ENCODE results near the gene DAW1.
"Not testable (repeated sequence)": the region's sequence is repeated elsewhere in the genome, so short reads cannot be mapped to it uniquely, and the experiment has no call there.

DAW1 gene

GRCh38 chr2:227914362-227914761 lies 42.9 kb downstream of the DAW1 start:
- DNase-seq (ENCODE audit: extremely low spot score), result no peak
- TF ChIP-seq FOXA1 (IDR thresholded peaks at IDR 0.05) (no peak), LEF1 (IDR thresholded peaks at IDR 0.05; ENCODE audit: borderline replicate concordance) (no peak), HDGF (IDR thresholded peaks at IDR 0.05; ENCODE audit: borderline replicate concordance) (no peak), SUZ12 (IDR thresholded peaks at IDR 0.05) (no peak), SP1 (IDR thresholded peaks at IDR 0.05) (no peak), ZNF384 (IDR thresholded peaks at IDR 0.05) (no peak), NFRKB (IDR thresholded peaks at IDR 0.05) (no peak), L3MBTL2 (conservative IDR thresholded peaks at IDR 0.05) (no peak), ELF4 (IDR thresholded peaks at IDR 0.05) (no peak), PKNOX1 (IDR thresholded peaks at IDR 0.05) (no peak), FOXK2 (IDR thresholded peaks at IDR 0.05) (no peak), BHLHE40 (IDR thresholded peaks at IDR 0.05; ENCODE audit: borderline replicate concordance) (no peak), ARNT (IDR thresholded peaks at IDR 0.05) (no peak)
- ChIA-PET CTCF (no interaction called here), POLR2A (no interaction called here)

- POLR2A ChIA-PET, result no interaction called here
- DNase-seq (ENCODE audit: extremely low spot score), result no peak
- TF ChIP-seq SP1 (IDR thresholded peaks at IDR 0.05) (no peak), BHLHE40 (IDR thresholded peaks at IDR 0.05; ENCODE audit: borderline replicate concordance) (no peak), ELF4 (IDR thresholded peaks at IDR 0.05) (no peak), ARNT (IDR thresholded peaks at IDR 0.05) (no peak), CTBP1 (IDR thresholded peaks at IDR 0.05; ENCODE audit: borderline replicate concordance) (no peak), HDGF (IDR thresholded peaks at IDR 0.05; ENCODE audit: borderline replicate concordance) (no peak), FOXA1 (IDR thresholded peaks at IDR 0.05) (no peak), ZNF384 (IDR thresholded peaks at IDR 0.05) (no peak), LEF1 (IDR thresholded peaks at IDR 0.05; ENCODE audit: borderline replicate concordance) (no peak), NFRKB (IDR thresholded peaks at IDR 0.05) (no peak), PKNOX1 (IDR thresholded peaks at IDR 0.05) (no peak), FOXM1 (IDR thresholded peaks at IDR 0.05; ENCODE audit: borderline replicate concordance) (no peak), FOXK2 (IDR thresholded peaks at IDR 0.05) (no peak)
- CTCF ChIA-PET, result interaction anchor here (0.6 kb wide), 1 partner anchor 12 kb away, joined by 7 read pairs; no protein-coding TSS in a partner anchor
These were observed 50.2 kb downstream of the DAW1 start for GRCh38 chr2:227921648-227922047.

- POLR2A ChIA-PET, result no interaction called here
- TF ChIP-seq TARDBP (IDR thresholded peaks at IDR 0.05), result no peak
- no peak for DNase-seq (ENCODE audit: extremely low spot score)
- CTCF ChIA-PET, result no interaction called here
These were observed 60.6 kb downstream of the DAW1 start for GRCh38 chr2:227932001-227932400.

- CTCF ChIA-PET, result no interaction called here
- DNase-seq (ENCODE audit: extremely low spot score), result no peak
- POLR2A ChIA-PET, result no interaction called here
- TF ChIP-seq CTBP1 (IDR thresholded peaks at IDR 0.05; ENCODE audit: borderline replicate concordance), result no peak
- no peak for TF ChIP-seq BHLHE40 (IDR thresholded peaks at IDR 0.05; ENCODE audit: borderline replicate concordance)
- TF ChIP-seq SP1 (IDR thresholded peaks at IDR 0.05), result no peak
- no peak for TF ChIP-seq ARNT (IDR thresholded peaks at IDR 0.05)
- TF ChIP-seq HDGF (IDR thresholded peaks at IDR 0.05; ENCODE audit: borderline replicate concordance), result no peak
- TF ChIP-seq FOXA1 (IDR thresholded peaks at IDR 0.05), result no peak
- no peak for TF ChIP-seq NFRKB (IDR thresholded peaks at IDR 0.05)
- no peak for TF ChIP-seq L3MBTL2 (conservative IDR thresholded peaks at IDR 0.05)
- TF ChIP-seq LEF1 (IDR thresholded peaks at IDR 0.05; ENCODE audit: borderline replicate concordance), result no peak
- TF ChIP-seq FOXK2 (IDR thresholded peaks at IDR 0.05), result no peak
- TF ChIP-seq ELF4 (IDR thresholded peaks at IDR 0.05), result no peak
These were observed 61.0 kb downstream of the DAW1 start for GRCh38 chr2:227932403-227932802.

- DNase-seq (ENCODE audit: extremely low spot score), result no peak
These were observed 62.5 kb downstream of the DAW1 start for GRCh38 chr2:227933884-227934283.

GRCh38 chr2:227936249-227936648 lies 64.8 kb downstream of the DAW1 start:
- DNase-seq (ENCODE audit: extremely low spot score); CTCF ChIA-PET; POLR2A ChIA-PET: not testable (repeated sequence)

More at GRCh38 chr2:227933884-227934283, 62.5 kb downstream of the DAW1 start:
- POLR2A ChIA-PET, result no interaction called here
- CTCF ChIA-PET, result no interaction called here
- no peak for TF ChIP-seq SP1 (IDR thresholded peaks at IDR 0.05)
- no peak for TF ChIP-seq SUZ12 (IDR thresholded peaks at IDR 0.05)
- TF ChIP-seq NFRKB (IDR thresholded peaks at IDR 0.05), result no peak
- no peak for TF ChIP-seq LEF1 (IDR thresholded peaks at IDR 0.05; ENCODE audit: borderline replicate concordance)
- no peak for TF ChIP-seq BHLHE40 (IDR thresholded peaks at IDR 0.05; ENCODE audit: borderline replicate concordance)
- TF ChIP-seq HDGF (IDR thresholded peaks at IDR 0.05; ENCODE audit: borderline replicate concordance), result no peak
- TF ChIP-seq PKNOX1 (IDR thresholded peaks at IDR 0.05), result no peak
- TF ChIP-seq CTBP1 (IDR thresholded peaks at IDR 0.05; ENCODE audit: borderline replicate concordance), result no peak
- TF ChIP-seq ARNT (IDR thresholded peaks at IDR 0.05), result no peak
- no peak for TF ChIP-seq ELF4 (IDR thresholded peaks at IDR 0.05)
- TF ChIP-seq FOXA1 (IDR thresholded peaks at IDR 0.05), result no peak
- no peak for TF ChIP-seq FOXK2 (IDR thresholded peaks at IDR 0.05)
- no peak for TF ChIP-seq TARDBP (IDR thresholded peaks at IDR 0.05)
- TF ChIP-seq ZNF384 (IDR thresholded peaks at IDR 0.05), result no peak
- no peak for TF ChIP-seq FOXM1 (IDR thresholded peaks at IDR 0.05; ENCODE audit: borderline replicate concordance)
- TF ChIP-seq L3MBTL2 (conservative IDR thresholded peaks at IDR 0.05), result no peak

All from HEK293T (cell line).